Measurements from ENCODE around the gene CPT1C. TPM values are rescaled to one million over a fixed set of nuclear protein-coding genes. Genes with fewer than 3 reads are reported as not detected.
A peak's percentile ranks its signal among the peaks of the same experiment; 100 is the strongest.

Gene CPT1C
- polyA plus RNA-seq, 1 donor = 7.4 TPM

GRCh38 chr19:49662011-49662410 lies 28.9 kb upstream of the CPT1C start:
- no peak for DNase-seq
- Histone ChIP-seq H3K27me3 (ENCODE audit: control insufficient read depth, insufficient read depth, low read length) (no peaks in the 10 kb centered on the region), H3K36me3 (ENCODE audit: control insufficient read depth, insufficient read depth, low read length) (peaks cover 60% of the 10 kb centered on the region), H3K4me3 (ENCODE audit: low read length) (no peak overlapping the region), H3K4me1 (ENCODE audit: control insufficient read depth, insufficient read depth, low read length) (peaks cover 13% of the 10 kb centered on the region), H3K27ac (ENCODE audit: low read length) (no peak overlapping the region), H3K9me3 (ENCODE audit: control insufficient read depth, low read depth, low read length) (no peaks in the 10 kb centered on the region)
- no CpG with 5 or more reads among the region's 16 CpGs for WGBS (ENCODE audit: insufficient coverage, low lambda C conversion rate)

- Histone ChIP-seq H3K27ac (ENCODE audit: low read length) (no peak overlapping the region), H3K9me3 (ENCODE audit: control insufficient read depth, low read depth, low read length) (no peaks in the 10 kb centered on the region), H3K4me3 (ENCODE audit: low read length) (no peak overlapping the region), H3K27me3 (ENCODE audit: control insufficient read depth, insufficient read depth, low read length) (no peaks in the 10 kb centered on the region), H3K36me3 (ENCODE audit: control insufficient read depth, insufficient read depth, low read length) (peaks cover 49% of the 10 kb centered on the region), H3K4me1 (ENCODE audit: control insufficient read depth, insufficient read depth, low read length) (peaks cover 13% of the 10 kb centered on the region)
- DNase-seq = no peak
- no CpG with 5 or more reads among the region's 12 CpGs for WGBS (ENCODE audit: insufficient coverage, low lambda C conversion rate)
Measured at GRCh38 chr19:49663224-49663623, 27.7 kb upstream of the CPT1C start.

DNA sequence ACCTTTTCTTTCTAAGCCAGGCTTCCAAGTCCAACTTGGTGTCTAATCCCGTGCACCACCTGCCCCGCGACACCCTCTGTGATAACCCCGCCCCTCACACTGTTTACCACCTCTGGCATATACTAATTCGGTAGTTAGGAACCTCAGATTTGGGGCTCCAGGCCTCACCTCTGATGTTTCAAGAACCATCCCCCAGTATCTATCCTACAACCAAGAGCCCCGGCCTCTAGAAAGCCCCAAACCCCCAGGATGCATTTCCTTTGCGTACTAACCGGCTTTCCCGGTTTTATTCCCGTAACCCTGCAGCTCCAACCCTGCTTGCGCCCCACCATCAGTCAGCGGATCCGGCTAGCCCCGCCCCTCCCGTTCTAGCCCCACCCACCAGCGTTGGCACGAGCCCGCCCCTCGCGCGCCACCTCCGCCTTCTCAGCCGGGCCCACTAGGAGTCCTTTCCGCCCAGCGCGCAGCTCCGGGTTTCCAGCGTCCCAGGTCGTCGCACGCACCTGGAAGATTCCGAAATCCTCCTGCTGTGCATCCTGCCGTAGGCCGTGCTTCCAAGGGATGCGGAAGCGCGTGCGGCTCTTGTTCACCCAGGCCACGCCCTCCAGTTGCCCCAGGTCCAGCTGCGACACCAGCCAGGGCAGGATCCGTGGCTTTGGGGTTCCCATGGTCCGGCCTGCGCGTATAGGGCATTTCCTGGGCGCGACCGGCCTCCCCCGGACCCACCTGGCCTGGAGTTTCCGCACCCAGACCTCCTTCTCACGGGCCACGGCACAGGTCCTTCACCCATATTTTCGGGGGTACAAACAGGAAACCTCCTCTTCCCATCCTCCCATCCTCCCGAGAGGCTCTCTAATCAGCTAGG lies 26.5 kb upstream of the CPT1C start:
- Histone ChIP-seq H3K4me3 (ENCODE audit: low read length) (peak overlapping the region; percentile 70), H3K4me1 (ENCODE audit: control insufficient read depth, insufficient read depth, low read length) (peaks cover 13% of the 10 kb centered on the region), H3K27me3 (ENCODE audit: control insufficient read depth, insufficient read depth, low read length) (no peaks in the 10 kb centered on the region), H3K9me3 (ENCODE audit: control insufficient read depth, low read depth, low read length) (no peaks in the 10 kb centered on the region), H3K36me3 (ENCODE audit: control insufficient read depth, insufficient read depth, low read length) (peaks cover 37% of the 10 kb centered on the region), H3K27ac (ENCODE audit: low read length) (peak overlapping the region; percentile 92)
- DNase-seq = peak; percentile 74 to 91
- no CpG with 5 or more reads among the region's 53 CpGs for WGBS (ENCODE audit: insufficient coverage, low lambda C conversion rate)

- H3K9me3 ChIP-seq (ENCODE audit: control insufficient read depth, low read depth, low read length) = no peaks in the 10 kb centered on the region
- no peaks in the 10 kb centered on the region for H3K27me3 ChIP-seq (ENCODE audit: control insufficient read depth, insufficient read depth, low read length)
- DNase-seq = no peak
- peak overlapping the region; percentile 70 for H3K4me3 ChIP-seq (ENCODE audit: low read length)
- H3K36me3 ChIP-seq (ENCODE audit: control insufficient read depth, insufficient read depth, low read length) = peaks cover 31% of the 10 kb centered on the region
- no CpG with 5 or more reads among the region's 7 CpGs for WGBS (ENCODE audit: insufficient coverage, low lambda C conversion rate)
- peaks cover 13% of the 10 kb centered on the region for H3K4me1 ChIP-seq (ENCODE audit: control insufficient read depth, insufficient read depth, low read length)
- H3K27ac ChIP-seq (ENCODE audit: low read length) = peak overlapping the region; percentile 92
Measured at GRCh38 chr19:49665036-49665350, 25.9 kb upstream of the CPT1C start.

- H3K4me1 ChIP-seq (ENCODE audit: control insufficient read depth, insufficient read depth, low read length) = peaks cover 13% of the 10 kb centered on the region
- peaks cover 28% of the 10 kb centered on the region for H3K36me3 ChIP-seq (ENCODE audit: control insufficient read depth, insufficient read depth, low read length)
- no peaks in the 10 kb centered on the region for H3K9me3 ChIP-seq (ENCODE audit: control insufficient read depth, low read depth, low read length)
- H3K4me3 ChIP-seq (ENCODE audit: low read length) = peak within 1 kb of the TSS; percentile 70
- 0% methylated on average over 4 of the region's 50 CpGs for WGBS (ENCODE audit: insufficient coverage, low lambda C conversion rate)
- H3K27ac ChIP-seq (ENCODE audit: low read length) = peak within 1 kb of the TSS; percentile 92
- DNase-seq = peak; percentile 98
- no peaks in the 10 kb centered on the region for H3K27me3 ChIP-seq (ENCODE audit: control insufficient read depth, insufficient read depth, low read length)
Measured at GRCh38 chr19:49665351-49666119, 25.4 kb upstream of the CPT1C start, which contains the start of the genes BCL2L12 and IRF3. BCL2L12 (plus strand) TSS chr19:49665933; CDS start chr19:49666693, 760 bp downstream. IRF3 (minus strand) TSS chr19:49665857; CDS start chr19:49664838, 1,019 bp downstream.

GRCh38 chr19:49666120-49666444 lies 24.8 kb upstream of the CPT1C start:
- no peaks in the 10 kb centered on the region for H3K27me3 ChIP-seq (ENCODE audit: control insufficient read depth, insufficient read depth, low read length)
- H3K4me3 ChIP-seq (ENCODE audit: low read length) = peak overlapping the region; percentile 70
- H3K36me3 ChIP-seq (ENCODE audit: control insufficient read depth, insufficient read depth, low read length) = peaks cover 26% of the 10 kb centered on the region
- H3K27ac ChIP-seq (ENCODE audit: low read length) = no peak overlapping the region
- DNase-seq = no peak
- WGBS (ENCODE audit: insufficient coverage, low lambda C conversion rate) = no CpG with 5 or more reads among the region's 9 CpGs
- no peaks in the 10 kb centered on the region for H3K9me3 ChIP-seq (ENCODE audit: control insufficient read depth, low read depth, low read length)
- peaks cover 13% of the 10 kb centered on the region for H3K4me1 ChIP-seq (ENCODE audit: control insufficient read depth, insufficient read depth, low read length)

DNA sequence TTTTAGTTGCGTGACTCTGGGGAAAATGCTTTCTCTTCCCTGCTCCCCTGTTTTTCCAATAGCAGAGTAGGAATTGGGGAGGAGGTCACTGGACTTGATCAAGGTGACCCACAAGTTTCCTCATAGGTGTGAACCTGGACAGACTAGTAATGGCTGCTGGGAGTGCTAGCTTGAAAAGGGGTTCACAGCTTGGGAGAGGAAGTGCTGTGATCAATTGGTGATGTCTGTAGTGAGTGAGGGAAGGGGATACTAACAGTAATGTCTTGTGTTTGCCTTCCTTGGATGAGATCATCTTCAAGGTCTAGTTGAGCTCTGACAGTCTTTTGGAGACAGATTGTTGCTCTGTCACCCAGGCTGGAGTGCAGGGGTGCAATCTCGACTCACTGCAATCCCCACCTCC lies 23.4 kb upstream of the CPT1C start:
- Histone ChIP-seq H3K9me3 (ENCODE audit: control insufficient read depth, low read depth, low read length) (no peaks in the 10 kb centered on the region), H3K4me1 (ENCODE audit: control insufficient read depth, insufficient read depth, low read length) (peaks cover 19% of the 10 kb centered on the region), H3K36me3 (ENCODE audit: control insufficient read depth, insufficient read depth, low read length) (peaks cover 12% of the 10 kb centered on the region), H3K27ac (ENCODE audit: low read length) (no peak overlapping the region), H3K4me3 (ENCODE audit: low read length) (no peak overlapping the region), H3K27me3 (ENCODE audit: control insufficient read depth, insufficient read depth, low read length) (no peaks in the 10 kb centered on the region)
- WGBS (ENCODE audit: insufficient coverage, low lambda C conversion rate) = no CpG with 5 or more reads among the region's 2 CpGs
- DNase-seq = no peak

DNA sequence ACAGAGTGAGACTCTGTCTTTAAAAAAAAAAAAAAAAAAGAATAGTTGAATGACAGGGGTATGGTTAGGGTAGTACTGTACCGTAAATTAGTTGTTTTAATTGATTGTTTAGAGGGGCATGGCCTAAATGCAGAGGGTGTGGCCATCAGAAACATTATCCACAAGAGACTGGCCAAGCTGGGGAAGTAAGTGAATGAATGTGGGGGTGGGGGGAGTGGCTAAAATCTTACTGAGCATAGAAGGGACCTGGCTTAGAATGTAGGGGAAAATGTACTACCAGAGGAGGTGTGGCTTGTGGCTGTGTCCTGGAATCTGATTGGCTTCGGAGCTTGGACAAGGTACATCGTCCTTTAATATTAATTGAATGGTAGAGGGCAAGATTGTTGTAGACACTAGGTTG lies 21.4 kb upstream of the CPT1C start:
- Histone ChIP-seq H3K27me3 (ENCODE audit: control insufficient read depth, insufficient read depth, low read length) (no peaks in the 10 kb centered on the region), H3K36me3 (ENCODE audit: control insufficient read depth, insufficient read depth, low read length) (peaks cover 4% of the 10 kb centered on the region), H3K4me3 (ENCODE audit: low read length) (no peak overlapping the region), H3K9me3 (ENCODE audit: control insufficient read depth, low read depth, low read length) (no peaks in the 10 kb centered on the region), H3K27ac (ENCODE audit: low read length) (no peak overlapping the region), H3K4me1 (ENCODE audit: control insufficient read depth, insufficient read depth, low read length) (peaks cover 10% of the 10 kb centered on the region)
- DNase-seq = no peak
- no CpG with 5 or more reads among the region's 3 CpGs for WGBS (ENCODE audit: insufficient coverage, low lambda C conversion rate)

DNA sequence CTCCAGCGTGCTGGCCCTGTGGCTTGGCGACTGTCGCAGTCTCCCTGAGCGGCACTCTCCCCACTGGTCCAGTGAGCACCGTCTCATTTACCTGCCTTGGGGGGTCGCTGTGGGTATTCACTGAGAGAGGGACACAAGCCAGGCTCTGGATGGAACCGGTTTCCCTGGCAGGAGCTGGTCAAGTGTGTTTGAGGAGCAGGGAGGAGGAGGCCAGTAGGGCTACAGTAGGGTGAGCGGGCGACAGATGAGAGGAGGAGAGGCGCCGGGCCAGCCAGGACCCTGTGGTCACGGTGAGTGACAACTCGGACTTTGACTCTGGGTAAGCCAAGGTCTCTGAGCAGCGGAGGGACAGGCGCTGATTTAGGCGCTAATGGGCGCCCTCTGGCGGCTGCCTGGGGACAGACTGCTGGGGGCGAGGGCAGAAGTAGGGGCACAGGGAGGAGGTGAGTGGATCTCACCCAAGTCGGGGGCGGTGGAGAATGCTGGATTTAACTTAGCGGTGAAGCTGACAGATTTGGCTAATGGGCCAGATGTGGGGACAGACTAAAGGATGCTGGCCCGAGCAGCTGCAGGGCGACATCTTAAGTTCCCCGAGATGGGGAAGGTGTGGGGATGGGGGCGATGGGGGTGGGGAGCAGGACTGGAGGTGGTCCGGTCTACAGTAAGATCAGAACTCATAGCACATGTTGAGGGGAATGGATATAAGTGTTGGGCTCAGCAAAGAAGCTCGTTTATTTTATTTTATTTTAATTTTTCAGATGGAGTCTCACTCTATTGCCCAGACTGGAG lies 18.6 kb upstream of the CPT1C start:
- H3K27ac ChIP-seq (ENCODE audit: low read length) = peak overlapping the region; percentile 67
- H3K27me3 ChIP-seq (ENCODE audit: control insufficient read depth, insufficient read depth, low read length) = no peaks in the 10 kb centered on the region
- WGBS (ENCODE audit: insufficient coverage, low lambda C conversion rate) = no CpG with 5 or more reads among the region's 28 CpGs
- no peaks in the 10 kb centered on the region for H3K9me3 ChIP-seq (ENCODE audit: control insufficient read depth, low read depth, low read length)
- DNase-seq = peak; percentile 84 to 85
- H3K36me3 ChIP-seq (ENCODE audit: control insufficient read depth, insufficient read depth, low read length) = peaks cover 4% of the 10 kb centered on the region
- H3K4me3 ChIP-seq (ENCODE audit: low read length) = peak overlapping the region; percentile 31
- H3K4me1 ChIP-seq (ENCODE audit: control insufficient read depth, insufficient read depth, low read length) = peaks cover 10% of the 10 kb centered on the region

DNA sequence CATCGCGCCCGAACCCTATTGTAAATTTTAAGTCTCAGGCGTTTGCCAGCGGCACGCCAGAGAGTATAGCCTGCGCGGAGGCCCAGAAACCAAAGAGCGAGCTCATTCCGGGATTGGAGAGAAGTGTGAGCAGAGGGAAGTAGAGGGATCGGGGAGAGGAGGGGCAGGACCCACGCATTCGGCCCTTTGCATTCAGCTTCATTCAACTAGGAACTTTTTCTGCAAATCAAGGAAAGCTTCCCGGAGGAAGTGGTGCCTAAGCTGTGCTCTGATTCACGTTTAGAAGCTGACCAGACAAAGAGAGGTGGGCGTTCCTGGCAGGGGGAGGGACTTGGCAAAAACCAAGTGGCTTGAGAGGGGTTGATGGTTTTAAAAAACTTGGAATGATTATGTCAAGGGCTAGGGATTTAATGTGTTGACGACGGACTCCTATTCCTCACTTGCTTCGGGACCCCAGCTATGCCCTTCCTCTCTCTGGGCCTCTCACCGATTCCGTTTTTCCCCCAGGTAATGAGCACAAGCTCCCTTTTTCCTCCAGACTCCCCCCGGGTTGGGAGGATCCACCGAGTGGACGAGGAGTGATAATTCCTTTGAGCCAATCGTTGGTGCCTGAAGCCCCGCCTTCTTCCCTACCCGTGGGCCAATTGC lies 14.7 kb upstream of the CPT1C start:
- H3K4me1 ChIP-seq (ENCODE audit: control insufficient read depth, insufficient read depth, low read length) = peaks cover 28% of the 10 kb centered on the region
- no peaks in the 10 kb centered on the region for H3K27me3 ChIP-seq (ENCODE audit: control insufficient read depth, insufficient read depth, low read length)
- H3K36me3 ChIP-seq (ENCODE audit: control insufficient read depth, insufficient read depth, low read length) = peaks cover 5% of the 10 kb centered on the region
- H3K9me3 ChIP-seq (ENCODE audit: control insufficient read depth, low read depth, low read length) = no peaks in the 10 kb centered on the region
- H3K4me3 ChIP-seq (ENCODE audit: low read length) = peak overlapping the region; percentile 41
- WGBS (ENCODE audit: insufficient coverage, low lambda C conversion rate) = no CpG with 5 or more reads among the region's 27 CpGs
- peak overlapping the region; percentile 63 for H3K27ac ChIP-seq (ENCODE audit: low read length)
- peak in 1 of 2 donors; percentile 83 for DNase-seq
